ENCODE measurements around the gene STRIP1. TPM values are rescaled to one million over a fixed set of nuclear protein-coding genes. Genes with fewer than 3 reads are reported as not detected.
A peak's percentile ranks its signal among the peaks of the same experiment; 100 is the strongest.
"Not testable (repeated sequence)": the region's sequence is repeated elsewhere in the genome, so short reads cannot be mapped to it uniquely, and the experiment has no call there.

Gene STRIP1
- total RNA-seq, 1 donor = 52.2 TPM

DNA sequence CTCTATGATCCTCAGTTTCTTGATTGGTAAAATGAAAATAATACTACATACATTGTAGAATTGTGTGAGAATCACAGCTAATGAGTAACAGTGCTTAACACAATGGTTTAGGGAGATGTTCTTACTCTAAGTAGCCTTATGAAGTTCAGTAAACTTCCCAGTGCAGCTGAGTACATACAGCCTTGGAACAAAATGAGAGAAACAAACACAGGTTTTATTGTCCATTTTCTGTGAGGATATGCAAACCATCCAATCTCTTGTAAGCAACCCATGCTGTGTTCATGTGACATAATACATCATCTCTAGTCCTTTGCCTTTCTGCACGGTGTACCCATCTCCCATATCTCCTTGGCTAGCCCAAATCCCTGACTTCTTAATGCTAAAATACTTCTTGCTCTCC lies 14.7 kb upstream of the STRIP1 start:
- TF ChIP-seq, protein P1, sequence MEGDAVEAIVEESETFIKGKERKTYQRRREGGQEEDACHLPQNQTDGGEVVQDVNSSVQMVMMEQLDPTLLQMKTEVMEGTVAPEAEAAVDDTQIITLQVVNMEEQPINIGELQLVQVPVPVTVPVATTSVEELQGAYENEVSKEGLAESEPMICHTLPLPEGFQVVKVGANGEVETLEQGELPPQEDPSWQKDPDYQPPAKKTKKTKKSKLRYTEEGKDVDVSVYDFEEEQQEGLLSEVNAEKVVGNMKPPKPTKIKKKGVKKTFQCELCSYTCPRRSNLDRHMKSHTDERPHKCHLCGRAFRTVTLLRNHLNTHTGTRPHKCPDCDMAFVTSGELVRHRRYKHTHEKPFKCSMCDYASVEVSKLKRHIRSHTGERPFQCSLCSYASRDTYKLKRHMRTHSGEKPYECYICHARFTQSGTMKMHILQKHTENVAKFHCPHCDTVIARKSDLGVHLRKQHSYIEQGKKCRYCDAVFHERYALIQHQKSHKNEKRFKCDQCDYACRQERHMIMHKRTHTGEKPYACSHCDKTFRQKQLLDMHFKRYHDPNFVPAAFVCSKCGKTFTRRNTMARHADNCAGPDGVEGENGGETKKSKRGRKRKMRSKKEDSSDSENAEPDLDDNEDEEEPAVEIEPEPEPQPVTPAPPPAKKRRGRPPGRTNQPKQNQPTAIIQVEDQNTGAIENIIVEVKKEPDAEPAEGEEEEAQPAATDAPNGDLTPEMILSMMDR (IDR thresholded peaks at IDR 0.05; ENCODE audit: insufficient read depth, low read depth, low read length) = no peak
- no peak overlapping the region for H3K4me3 ChIP-seq (ENCODE audit: low read depth, low read length)
- DNase-seq (ENCODE audit: low read depth) = no peak

DNA sequence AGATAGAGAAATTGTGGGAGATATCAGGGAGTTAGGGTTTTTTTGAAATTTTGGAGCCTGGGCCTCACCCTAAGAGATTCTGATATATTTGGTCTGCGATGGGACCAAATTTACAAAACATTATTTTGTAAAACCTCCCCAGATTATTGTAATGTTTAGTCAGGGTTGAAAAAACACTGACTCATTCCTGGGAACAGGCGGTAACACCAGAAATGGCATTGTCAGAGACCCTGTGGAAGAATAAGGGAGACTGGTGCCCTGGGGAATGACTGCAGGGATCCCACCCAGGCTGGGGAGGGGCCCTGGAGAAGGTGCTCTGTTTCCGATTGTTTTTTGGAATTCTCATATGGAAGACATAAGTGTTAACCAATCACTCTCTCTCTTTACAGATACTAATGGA lies 13.1 kb upstream of the STRIP1 start:
- TF ChIP-seq, protein P1 (IDR thresholded peaks at IDR 0.05; ENCODE audit: insufficient read depth, low read depth, low read length) = no peak
- no peak for DNase-seq (ENCODE audit: low read depth)
- no peak overlapping the region for H3K4me3 ChIP-seq (ENCODE audit: low read depth, low read length)

DNA sequence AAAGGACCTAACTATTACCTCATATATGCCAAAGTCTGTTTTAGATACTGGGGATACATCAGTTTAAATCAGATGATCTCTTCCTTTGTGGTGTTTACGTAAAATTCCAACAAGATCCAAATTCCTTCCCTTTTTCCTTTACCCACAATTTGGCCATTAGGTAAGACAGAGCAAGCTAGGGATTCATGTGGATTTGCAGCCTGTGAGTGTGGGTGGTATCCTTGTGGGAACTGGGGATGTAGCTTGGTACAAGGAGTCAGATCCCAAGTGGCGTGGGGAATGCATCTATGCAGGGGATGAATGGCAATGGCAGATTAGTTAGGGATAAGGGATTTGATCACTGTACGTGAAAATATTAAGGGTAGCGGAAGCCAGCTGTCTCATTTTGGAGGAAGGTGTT lies 9.8 kb upstream of the STRIP1 start:
- no peak overlapping the region for H3K4me3 ChIP-seq (ENCODE audit: low read depth, low read length)
- no peak for DNase-seq (ENCODE audit: low read depth)
- TF ChIP-seq, protein P1 (IDR thresholded peaks at IDR 0.05; ENCODE audit: insufficient read depth, low read depth, low read length) = no peak

- H3K4me3 ChIP-seq (ENCODE audit: low read depth, low read length) = peak overlapping the region; percentile 28
These were observed 3.7 kb upstream of the STRIP1 start for GRCh38 chr1:110030687-110031086.

GRCh38 chr1:110032327-110032726 lies 2.1 kb upstream of the STRIP1 start:
- no peak overlapping the region for H3K4me3 ChIP-seq (ENCODE audit: low read depth, low read length)
- DNase-seq (ENCODE audit: low read depth) = no peak
- TF ChIP-seq, protein P1 (IDR thresholded peaks at IDR 0.05; ENCODE audit: insufficient read depth, low read depth, low read length) = no peak

More at GRCh38 chr1:110030687-110031086, 3.7 kb upstream of the STRIP1 start:
- DNase-seq (ENCODE audit: low read depth) = not testable (repeated sequence)

GRCh38 chr1:110033421-110033820 lies 1.0 kb upstream of the STRIP1 start:
- DNase-seq (ENCODE audit: low read depth) = no peak
- TF ChIP-seq, protein P1 (IDR thresholded peaks at IDR 0.05; ENCODE audit: insufficient read depth, low read depth, low read length) = no peak
- H3K4me3 ChIP-seq (ENCODE audit: low read depth, low read length) = no peak overlapping the region

- no peak for DNase-seq (ENCODE audit: low read depth)
- TF ChIP-seq, protein P1 (IDR thresholded peaks at IDR 0.05; ENCODE audit: insufficient read depth, low read depth, low read length) = no peak
- peak overlapping the region; percentile 80 for H3K4me3 ChIP-seq (ENCODE audit: low read depth, low read length)
These were observed 379 bp upstream of the STRIP1 start for GRCh38 chr1:110034040-110034450.

Measured in fibroblast of villous mesenchyme (primary cell).